Hepatocyte (in vitro differentiated cells): ENCODE results near the gene WAPL.

ENCODE experiments used
- EZH2 ChIP-seq: fragments of 200-600 bp; sonication (generic); IDR thresholded peaks from 2 replicates; pipeline ENCODE4 v1.6.1; 2016; ENCODE audit warnings: antibody characterized with exemption, mild to moderate bottlenecking, borderline replicate concordance
- EZH2phosphoT487 ChIP-seq: fragments of 200-600 bp; sonication (generic); IDR thresholded peaks from one replicate; pipeline ENCODE4 v1.6.1; 2018; ENCODE audit warnings: antibody characterized with exemption, mild to moderate bottlenecking, low read depth, moderate library complexity; ENCODE audit not compliant: unreplicated experiment, severe bottlenecking
- TF ChIP-seq, protein P1 (sequence below): fragments of 200-600 bp; sonication (generic); IDR thresholded peaks from 2 replicates; pipeline ENCODE4 v1.5.1; 2016; ENCODE audit warnings: antibody characterized with exemption, mild to moderate bottlenecking; ENCODE audit not compliant: poor library complexity

DNA sequence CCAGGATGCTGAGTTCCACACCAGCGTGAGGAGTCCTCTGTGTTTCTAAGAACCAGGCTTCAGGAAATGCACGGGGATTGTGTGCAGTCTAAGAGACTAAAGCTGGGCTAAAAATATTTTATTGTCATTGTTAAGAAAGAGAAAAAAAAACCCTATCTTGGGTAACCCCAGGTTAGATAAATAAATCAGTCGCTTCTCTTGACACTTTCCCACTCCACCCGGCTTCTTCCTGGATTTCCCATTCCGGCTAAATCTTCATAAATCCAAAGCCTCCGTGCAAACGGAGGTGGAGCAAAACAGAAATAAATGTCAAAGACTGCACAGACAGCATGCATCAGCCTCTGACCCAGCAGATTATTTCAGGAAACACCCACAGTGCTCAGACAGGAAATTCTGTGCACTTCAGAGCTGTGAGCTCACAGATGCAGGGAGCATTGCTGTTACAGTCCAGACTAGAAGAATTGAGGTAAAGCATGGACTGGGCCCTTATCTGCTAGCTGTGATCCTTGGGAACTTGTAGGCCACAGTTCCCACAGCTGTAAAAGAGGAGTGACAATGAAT lies 110.2 kb downstream of the WAPL start:
- TF ChIP-seq, protein P1, sequence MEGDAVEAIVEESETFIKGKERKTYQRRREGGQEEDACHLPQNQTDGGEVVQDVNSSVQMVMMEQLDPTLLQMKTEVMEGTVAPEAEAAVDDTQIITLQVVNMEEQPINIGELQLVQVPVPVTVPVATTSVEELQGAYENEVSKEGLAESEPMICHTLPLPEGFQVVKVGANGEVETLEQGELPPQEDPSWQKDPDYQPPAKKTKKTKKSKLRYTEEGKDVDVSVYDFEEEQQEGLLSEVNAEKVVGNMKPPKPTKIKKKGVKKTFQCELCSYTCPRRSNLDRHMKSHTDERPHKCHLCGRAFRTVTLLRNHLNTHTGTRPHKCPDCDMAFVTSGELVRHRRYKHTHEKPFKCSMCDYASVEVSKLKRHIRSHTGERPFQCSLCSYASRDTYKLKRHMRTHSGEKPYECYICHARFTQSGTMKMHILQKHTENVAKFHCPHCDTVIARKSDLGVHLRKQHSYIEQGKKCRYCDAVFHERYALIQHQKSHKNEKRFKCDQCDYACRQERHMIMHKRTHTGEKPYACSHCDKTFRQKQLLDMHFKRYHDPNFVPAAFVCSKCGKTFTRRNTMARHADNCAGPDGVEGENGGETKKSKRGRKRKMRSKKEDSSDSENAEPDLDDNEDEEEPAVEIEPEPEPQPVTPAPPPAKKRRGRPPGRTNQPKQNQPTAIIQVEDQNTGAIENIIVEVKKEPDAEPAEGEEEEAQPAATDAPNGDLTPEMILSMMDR = no peak
- no peak for TF ChIP-seq EZH2
- no peak for TF ChIP-seq EZH2phosphoT487
